Fibroblast of skin of right quadriceps (primary cell): Measurements from ENCODE around the gene PRMT2.
"Not testable (repeated sequence)": the region's sequence is repeated elsewhere in the genome, so short reads cannot be mapped to it uniquely, and the experiment has no call there.

Experiments used
- DNase-seq: peaks from one replicate; pipeline ENCODE4 v3.0.0-alpha.2; 2013

The PRMT2 gene

DNA sequence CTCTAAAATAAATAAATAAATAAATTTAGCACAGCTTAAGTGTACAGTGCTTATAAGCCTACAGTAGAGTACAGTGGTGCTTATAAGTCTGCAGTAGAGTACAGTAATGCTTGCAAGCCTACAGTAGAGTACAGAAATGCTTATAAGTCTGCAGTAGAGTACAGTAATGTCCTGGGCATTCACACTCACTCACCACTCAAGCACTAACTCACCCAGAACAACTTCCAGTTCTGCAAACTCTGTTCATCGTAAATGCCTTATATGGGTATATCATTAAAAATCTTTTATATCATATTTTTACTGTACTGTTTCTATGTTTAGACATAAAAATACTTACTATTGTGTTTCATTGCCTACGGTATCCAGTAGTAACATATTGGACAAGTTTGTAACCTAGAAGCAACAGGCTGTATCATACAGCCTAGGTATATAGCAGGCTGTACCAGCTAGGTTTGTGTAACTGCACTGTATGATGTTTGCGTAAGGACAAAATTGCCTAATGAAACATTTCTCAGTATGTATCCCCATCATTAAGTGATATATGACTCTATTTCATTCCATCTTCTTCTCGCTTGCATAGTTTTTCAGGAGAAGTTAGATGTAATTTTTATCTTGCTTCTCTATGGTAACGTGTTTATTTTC is 16.6 kb upstream of the PRMT2 start:
- no peak for DNase-seq

DNA sequence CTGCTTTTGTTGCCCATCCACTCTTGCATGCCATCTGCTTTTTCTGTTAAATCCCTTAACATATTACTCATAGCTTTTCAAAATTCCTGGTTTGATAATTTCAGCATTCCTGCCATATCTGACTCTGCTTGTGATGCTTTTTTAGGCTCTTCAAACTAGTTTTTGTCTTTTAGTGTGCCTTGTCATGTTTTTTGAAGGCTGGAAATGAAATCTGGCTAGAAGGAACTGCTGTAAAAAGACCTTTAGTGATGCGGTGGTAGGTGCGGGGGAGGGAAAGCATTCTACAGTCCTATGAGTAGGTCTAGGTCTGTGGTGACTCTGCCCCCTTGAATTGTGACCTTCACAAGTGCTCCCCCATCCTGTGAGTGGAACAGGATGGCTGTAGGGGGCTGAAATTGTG is 15.6 kb upstream of the PRMT2 start:
- peak; percentile 39 for DNase-seq

DNA sequence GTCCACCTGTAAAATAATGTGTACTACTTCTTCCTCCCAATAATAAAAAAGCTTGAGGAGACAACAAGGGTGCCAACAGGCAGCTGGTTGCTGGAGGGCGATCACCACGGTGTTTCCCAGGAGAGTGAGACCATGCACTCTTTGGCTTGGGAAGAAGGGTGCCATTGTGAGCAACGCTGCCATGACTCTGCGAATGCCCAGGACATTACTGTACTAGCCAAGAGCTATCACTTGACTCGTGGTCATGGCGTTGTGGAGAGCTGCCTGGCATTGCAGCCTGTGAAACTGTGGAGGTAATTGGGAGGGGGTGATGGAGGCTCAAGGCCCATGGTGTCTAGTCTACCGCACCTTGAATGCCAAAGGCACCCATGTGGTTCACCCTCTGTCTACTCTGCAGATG is 14.6 kb upstream of the PRMT2 start:
- no peak for DNase-seq

DNA sequence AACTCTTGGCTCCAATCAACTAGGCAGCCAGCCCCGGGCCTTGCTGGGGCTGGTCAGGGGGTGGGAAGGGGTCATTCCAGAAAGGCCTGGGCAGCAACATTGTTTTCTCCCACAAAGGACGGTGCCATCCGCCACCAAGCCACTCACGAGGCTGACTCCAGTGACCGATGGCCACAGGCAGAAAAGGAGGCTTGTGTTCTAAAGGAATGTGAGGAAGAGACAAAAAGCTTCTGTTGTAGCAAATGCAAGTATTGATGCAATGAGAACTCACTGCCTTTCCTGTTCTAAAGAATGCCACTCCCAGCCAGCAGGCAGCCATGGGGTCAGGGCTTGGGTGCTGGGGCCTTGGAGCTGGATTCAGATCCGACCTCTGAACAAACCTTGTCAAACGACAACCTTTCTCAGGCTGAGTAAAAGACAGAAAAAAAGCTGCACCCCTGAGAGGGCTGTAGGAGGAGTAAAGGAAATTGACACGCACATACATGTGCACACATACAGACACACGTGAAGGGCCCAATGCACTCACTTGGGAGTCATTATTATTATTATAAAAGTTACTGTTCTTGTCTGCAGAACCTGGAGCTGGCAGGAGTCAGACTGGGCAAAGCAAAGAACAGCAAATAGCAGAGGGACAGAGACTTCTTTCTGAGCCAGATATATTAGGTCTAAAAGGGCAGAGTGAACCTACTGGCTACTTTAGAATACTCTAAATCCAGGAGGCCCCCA is 13.9 kb upstream of the PRMT2 start:
- no peak for DNase-seq

DNA sequence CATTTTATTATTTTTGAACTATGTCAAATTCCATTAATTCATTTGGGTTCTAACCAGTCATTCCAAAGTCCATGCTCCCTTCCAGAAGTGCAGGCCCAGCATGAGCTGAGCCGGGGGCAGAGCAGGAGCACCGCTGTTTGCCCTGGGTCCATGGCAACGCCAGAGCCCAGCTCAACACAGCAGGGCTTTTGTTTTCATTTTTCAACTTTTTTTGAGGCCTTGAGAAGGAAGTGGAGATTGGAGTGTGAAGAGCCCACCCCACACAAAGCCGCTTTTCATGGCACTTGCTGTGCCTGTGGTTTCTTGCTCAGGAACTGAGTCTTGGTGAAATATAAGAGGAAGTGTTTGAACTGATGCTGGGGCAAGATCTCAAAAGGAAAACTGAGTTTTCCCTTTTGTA is 13.2 kb upstream of the PRMT2 start:
- DNase-seq: no peak

DNA sequence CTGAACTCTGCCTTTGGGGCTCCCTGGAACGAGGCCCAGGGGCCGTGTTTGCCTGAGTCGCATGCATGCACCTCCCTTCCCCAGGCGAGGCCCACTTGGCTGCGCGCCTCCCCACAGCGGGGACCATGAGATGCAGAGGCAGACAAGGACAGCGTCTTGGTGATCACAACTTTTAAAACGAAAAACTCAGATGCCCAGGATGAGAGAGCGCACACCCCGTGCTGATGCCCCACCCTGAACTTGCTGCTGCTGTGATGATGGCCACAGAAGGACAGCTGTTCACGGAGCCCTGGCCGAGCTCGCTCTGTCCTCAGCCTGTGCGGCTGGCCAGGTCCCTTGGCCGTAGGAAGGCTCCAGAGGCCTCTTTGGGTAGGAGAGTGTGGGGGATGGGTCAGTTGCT is 11.4 kb upstream of the PRMT2 start:
- DNase-seq: no peak

DNA sequence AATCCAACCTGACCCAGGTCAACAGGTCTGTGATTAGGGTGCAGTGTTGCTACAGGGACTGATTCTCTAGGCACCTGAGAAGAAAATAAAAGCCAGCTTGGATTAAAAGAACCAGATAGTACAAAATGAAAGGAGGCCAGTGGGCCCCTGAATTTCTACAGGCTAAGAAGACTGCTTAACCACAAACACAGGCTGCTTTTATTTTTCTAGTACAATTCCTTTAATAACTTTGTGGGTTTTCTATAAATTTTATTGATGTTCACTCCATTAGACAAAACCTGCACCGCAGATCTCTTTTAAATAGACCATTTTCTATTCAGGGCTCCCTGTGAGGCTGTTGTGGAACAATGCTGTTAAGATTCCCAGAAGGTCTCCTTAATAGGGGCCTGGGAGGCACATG is 9.7 kb upstream of the PRMT2 start:
- DNase-seq: no peak

DNA sequence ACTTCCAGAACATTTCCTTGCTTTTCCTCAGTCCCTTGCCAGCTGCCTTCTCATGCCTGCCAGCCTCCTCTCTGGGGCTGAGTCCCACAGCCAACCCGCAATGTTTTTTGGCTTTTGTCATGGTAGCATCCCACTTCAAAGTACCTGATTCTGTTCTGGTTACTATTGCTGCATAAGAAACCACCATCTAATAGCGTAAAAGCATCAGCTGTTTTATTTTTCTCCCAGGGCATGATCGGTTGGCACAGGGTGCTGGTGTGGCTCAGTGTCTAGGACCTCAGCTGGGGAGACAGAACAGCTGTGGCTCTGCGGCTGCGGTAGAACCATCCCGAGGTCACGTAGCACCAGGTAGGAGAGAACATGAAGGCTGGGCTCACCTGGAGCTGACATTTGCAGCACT is 8.9 kb upstream of the PRMT2 start:
- no peak for DNase-seq

DNA sequence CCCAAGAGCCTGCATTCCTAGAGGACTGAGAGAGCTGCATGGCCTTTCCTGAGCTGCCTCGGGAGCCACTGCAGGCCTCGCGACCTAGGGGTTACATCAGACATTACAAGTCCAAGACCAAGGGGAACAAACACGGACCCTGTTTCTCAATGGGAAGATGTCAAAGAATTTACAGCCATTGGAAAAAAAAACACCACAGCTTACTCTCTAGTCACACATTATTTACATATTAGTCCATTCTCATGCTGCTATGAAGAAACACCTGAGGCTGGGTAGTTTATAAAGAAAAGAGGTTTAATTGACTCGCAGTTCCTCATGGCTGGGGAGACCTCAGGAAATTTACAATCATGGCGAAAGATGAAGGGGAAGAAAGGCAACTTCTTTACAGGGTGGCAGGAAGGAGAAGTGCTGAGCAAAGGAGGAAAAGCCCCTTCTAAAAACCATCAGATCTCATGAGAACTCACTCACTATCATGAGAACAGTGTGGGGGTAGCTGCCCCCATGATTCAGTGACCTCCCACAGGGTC is 8.4 kb upstream of the PRMT2 start:
- DNase-seq: no peak

DNA sequence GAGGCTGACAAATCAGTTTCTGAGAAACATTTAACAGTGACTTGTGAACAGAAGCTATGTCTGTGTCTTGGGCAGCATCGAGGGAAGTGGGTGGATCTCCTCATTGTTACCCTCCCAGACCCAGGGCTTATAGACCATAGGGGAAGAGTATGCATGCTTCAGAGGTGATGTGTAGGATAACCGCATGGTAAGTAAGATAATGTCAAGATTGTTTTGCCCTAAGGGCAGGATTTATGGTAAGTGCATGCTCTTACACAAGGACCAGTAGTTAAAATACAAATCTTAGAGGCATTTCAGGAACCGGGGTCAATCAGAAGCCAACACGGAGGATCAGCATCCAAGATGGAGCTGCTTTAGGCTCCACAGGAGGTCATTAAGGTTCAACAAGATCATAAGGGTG is 7.7 kb upstream of the PRMT2 start:
- DNase-seq: no peak

DNA sequence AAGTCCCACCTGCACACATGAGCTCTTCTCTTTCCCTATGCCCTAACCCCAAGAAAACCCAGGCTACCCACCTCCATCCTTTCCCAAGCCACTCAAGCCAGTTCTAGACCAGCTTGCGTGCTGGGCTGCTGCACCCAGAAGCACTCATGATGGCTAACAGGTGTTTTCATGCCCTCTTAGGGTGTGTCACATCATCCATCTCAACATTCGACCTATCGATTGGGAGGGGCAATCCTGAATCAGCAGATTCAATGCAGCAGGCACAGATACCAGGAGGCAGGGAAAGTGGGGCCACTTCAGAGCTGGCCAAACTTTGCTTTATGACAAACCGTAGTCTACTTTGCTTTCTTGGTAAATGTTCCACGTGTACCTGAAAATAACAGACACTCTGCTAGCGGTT is 6.6 kb upstream of the PRMT2 start:
- no peak for DNase-seq

DNA sequence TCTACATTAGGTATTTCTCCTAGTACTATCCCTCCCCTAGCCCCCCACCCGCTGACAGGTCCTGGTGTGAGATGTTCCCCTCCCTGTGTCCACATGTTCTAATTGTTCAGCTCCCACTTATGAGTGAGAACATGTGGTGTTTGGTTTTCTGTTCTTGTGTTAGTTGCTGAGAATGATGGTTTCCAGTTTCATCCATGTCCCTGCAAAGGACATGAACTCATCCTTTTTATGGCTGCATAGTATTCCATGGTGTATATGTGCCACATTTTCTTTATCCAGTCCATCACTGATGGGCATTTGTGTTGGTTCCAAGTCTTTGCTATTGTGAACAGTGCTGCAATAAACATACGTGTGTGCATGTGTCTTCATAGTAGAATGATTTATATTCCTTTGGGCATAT is 4.6 kb upstream of the PRMT2 start:
- DNase-seq: not testable (repeated sequence)

DNA sequence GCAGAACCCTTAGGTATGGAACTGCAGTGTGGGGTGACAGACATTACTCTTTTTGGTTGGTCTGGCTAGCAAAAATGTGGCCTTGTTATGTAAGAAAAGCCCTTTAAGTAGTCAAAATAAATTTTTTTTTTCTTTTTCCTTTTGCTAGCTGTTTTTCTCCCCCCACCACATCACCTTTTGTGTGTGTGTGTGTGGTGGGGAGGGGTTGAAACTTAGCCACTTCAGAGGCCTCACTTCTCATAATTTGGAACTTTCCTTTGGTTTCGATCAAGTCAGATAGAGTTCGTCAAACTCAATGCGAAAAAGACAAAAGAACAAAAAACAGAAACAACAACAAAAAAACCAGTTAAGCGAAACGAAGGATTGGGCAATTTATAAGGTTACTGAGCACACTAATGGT is 1.9 kb upstream of the PRMT2 start:
- DNase-seq: no peak

DNA sequence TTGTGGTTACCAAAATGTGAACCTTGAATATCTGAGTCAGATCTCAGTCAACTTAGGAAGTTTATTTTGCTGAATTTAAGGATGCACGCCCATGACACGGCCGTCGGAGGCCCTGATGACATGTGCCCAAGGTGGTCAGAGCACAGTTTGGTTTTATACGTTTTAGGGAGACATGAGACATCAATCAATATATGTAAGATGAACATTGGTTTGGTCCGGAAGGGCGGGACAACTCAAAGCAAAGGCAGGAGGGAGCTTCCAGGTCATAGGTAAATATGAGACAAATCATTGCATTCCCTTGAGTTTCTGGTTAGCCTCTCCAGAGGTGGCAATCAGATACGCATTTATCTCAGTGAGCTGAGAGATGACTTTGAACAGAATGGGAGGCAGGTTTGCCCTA is 1.0 kb upstream of the PRMT2 start:
- no peak for DNase-seq

DNA sequence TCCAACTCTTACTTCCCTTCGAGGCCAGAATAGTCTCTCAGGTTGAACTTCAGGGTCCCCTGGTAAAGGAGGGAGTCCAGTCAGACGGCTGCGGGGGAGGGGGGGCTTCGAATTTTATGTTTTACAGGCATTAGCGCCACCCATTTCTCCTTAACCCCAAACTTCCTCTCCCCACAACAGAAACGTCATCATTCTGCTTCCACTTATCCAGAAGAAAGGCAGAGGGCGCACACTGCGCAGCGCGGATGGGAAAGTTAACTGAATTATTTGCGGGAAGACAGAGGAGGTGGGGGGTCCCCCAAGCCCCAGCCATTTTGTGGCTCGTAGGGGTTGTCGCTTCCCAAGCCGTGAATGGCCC is 529 bp upstream of the PRMT2 start:
- DNase-seq: peak; percentile 94

DNA sequence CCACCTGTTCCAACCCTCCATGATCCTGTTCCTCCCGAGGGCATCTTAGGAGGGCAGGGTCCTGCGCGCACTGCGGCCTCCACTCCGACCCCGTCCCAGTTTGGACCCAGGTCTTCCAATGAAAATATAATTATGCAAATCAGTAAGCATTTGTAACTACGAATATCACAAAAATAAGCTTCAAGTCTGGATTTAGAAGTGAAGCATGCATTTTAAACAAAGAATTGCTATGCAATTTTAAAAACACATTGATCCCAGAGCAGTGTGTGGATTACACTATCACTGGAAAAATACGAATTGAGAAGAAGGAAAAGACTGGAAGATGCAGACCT is 673 bp downstream of the PRMT2 start:
- no peak for DNase-seq

DNA sequence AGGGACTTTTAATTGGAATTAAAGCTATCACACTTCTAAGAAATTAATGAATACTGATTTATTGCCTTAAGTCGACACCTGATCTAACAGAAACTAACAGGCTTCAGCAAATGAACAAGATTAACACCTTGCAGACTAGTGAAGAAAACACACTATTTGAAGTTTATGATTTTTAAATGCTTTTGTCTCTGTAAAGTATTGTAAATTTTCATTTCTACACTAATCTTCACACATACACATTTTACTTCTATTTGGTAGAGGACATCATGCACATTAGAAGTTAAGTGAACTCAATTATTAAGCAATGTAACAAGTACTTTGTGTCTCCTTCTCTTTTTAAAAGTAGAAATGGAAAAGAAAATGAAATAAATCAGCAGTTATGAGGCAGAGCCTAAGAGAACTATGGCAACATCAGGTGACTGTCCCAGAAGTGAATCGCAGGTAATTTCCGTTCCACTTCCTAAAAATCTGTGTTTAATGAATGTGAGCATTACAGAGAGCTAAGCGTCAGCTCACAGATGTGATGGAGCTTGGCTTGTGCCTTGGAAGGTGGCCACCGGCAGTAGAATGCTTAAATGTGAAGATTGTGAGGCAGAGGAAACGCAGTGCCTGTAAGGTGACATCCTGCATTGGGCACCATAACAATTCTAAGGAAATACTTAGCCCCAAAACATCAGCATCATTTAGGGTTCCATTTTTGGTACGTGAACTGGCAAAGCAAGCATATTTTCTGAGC is 1.2 kb downstream of the PRMT2 start:
- DNase-seq: no peak

DNA sequence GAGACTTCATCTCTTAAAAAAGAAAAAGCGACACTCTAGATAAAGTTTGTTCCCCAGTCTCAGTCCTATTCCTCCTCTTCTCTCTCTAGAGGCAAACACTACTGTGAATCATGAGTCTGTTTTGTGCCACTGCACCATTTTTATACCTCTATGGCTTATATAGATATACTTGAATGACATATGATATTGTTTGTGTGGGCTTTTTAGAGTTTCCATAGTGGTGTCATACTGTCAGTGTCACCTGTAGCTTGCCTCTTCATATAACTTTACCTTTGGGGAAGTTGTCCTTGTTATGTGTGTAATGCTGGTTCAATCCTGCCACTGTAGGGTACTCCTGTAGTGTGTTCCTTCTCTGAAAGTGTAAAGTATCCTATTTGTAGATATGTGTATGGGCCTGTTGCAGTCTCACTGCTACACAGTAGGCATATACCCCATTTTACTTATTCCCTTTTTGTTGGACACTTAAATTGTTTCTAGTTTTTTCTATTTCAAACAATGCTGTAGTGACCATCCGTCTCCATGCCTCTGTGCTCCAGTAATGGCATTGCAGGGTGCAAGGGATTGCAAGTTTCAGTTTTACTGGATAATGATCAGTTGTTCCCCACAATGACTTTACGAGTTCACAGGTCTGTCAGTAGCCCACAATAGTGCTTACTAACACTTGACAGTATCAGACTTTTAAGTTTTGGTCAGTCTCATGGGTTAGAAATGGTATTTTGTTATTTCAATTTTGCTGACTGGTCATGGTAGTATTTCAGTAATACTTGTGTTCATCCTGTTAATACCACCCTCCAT is 2.7 kb downstream of the PRMT2 start:
- no peak for DNase-seq

DNA sequence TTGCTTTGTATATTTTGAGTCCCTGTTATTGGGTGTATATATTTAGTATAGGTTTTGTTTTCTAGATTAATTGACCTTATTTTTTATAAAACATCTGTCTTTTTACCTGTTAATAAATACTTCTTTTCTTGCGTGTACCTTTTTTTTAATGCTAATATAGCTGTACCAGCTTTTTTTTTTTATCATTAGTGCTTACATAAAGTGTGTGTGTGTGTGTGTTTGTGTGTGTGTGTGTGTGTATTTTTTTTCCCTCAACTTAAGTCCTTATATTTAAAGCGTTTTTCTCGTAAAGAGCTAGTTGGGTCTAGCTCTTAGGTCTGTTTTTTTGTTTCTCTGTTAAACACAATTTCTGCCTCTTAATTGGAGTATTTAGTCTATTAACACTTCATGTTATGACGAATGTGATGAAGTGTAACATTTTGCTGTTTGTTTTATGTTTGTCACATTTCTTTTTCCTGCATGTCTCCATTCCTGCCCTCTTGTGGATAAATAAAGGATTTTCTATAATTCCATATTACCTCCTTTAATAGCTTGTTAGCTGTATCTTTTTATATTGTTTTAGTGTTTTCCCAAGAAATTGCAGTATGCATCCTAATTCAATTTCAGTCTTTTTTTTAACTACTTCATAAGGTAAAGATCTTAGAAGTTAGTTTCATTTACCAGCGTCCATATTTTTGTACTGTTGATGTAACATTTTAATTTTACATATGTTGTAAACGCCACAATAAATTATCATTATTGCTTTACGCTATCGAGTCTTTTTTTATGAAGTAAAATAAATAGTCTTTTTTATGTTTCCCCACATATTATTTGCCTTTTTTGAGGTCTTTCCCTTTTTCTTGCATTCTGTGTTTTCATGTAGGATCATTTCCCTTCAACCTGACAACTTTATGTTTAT is 4.3 kb downstream of the PRMT2 start:
- peak; percentile 21 for DNase-seq

DNA sequence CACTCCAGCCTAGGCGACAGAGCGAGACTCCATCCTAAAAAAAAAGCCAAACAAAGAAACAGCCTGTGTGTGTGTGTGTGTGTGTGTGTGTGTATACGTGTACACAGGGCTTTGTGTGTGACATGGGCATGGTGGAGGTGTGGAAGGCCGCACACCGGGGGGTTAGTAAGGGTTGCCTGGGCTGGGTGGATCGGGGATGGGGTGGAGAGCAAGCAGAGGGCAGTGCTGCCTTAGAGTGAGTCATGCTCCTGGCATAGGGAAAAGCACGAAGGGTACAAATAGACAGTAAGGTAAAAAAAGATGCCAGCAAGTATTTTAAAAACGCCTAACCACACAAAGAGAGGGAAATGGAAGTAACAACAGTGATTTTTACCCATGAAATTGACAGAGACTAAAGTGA is 6.2 kb downstream of the PRMT2 start:
- DNase-seq: no peak

DNA sequence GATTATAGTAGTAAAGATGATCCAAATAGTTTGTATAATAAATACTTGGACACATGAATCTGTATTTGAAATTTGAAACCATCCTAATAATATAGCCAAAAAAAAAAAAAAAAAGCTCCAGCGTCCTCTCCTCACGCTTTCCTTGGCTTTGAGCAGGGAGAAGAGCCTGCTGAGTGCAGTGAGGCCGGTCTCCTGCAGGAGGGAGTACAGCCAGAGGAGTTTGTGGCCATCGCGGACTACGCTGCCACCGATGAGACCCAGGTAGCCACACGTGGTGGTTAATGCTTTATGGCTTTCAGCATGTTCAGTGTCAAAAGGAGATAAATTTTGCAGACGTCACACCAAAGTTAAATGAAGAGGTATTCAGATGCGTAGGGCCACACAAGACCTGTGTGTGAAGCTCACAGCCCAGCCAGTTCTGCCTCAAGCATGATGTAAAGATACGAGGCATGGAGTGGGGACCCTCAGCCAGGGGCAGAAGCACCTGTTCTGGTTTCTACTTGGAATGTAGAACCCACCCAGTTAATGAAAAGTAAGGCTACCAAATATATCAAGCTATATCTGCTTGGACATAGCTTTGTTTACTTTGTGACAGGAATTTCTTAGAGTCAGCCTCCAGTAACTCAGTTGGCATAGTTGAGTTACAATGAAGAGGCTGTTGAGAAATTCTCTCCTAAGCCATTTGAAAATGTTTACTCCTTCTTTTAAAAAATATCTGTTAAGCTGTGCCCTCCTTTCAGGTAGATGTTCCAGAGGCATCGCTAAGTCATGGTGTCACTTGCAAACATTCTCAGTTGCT is 8.1 kb downstream of the PRMT2 start:
- DNase-seq: no peak

DNA sequence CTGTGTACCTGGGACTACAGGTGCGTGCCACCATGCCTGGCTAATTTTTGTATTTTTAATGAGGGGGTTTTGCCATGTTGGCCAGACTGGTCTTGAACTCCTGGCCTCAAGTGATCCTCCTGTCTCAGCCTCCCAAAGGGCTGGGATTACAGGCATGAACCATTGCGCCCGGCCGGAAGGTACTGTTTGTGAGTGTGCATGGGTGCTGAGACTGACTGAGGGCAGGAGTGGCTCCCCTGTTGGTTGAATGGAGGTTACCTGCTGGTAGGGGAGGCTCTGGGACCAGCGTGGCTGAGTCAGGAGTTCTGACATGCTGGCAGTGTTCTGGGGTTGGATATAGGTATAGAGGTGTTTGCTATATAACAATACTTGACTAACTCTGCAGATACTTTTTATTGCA is 10.4 kb downstream of the PRMT2 start:
- no peak for DNase-seq
